B cell (primary cell): ENCODE measurements around the gene SLC18A2. TPM values are rescaled to one million over a fixed set of nuclear protein-coding genes. Genes with fewer than 3 reads are reported as not detected.

ENCODE experiments used
- ATAC-seq: fragments of 200-7000 bp; cut with Tn5 transposase; one replicate; pipeline ENCODE4 v1.10.0; 2021; ENCODE audit warnings: low read depth, mild to moderate bottlenecking, moderate number of reproducible peaks, moderate library complexity
- CTCF ChIA-PET: fragments of 350-600 bp; sonication (Branson Sonifier 250); formaldehyde crosslinking; loops from one replicate; lab custom pipeline; 2021; ENCODE audit warnings: antibody characterized with exemption, inconsistent platforms; lab: Charles Lee
- POLR2A ChIA-PET: fragments of 350-600 bp; sonication (Branson Sonifier 250); formaldehyde crosslinking; loops from one replicate; lab custom pipeline; 2021; ENCODE audit warnings: antibody characterized with exemption; lab: Charles Lee
- DNase-seq: peaks from one replicate; pipeline ENCODE4 v3.0.0; 2013
- H2AFZ ChIP-seq: 2 replicates; pipeline ENCODE4 v1.6.1; 2012; ENCODE audit warnings: mild to moderate bottlenecking, low read depth, low read length; ENCODE audit not compliant: insufficient read depth, poor library complexity, severe bottlenecking
- H3K27ac ChIP-seq, 2 donors: 1 replicate in 1 of 2; 2 replicates in 1 of 2; pipeline ENCODE4 v1.5.1; 2012 to 2013; ENCODE audit warnings: low read length in 2 of 2, mild to moderate bottlenecking in 2 of 2, moderate library complexity in 1 of 2
- H3K27me3 ChIP-seq, 4 experiments: fragments of 200-600 bp in 1 of 4; sonication (generic) in 1 of 4; replicated peaks in 1 of 4; 1 replicate in 2 of 4; 2 replicates in 2 of 4; pipeline versions ENCODE4 v1.6.1 to v1.7.0; 2013 to 2016; ENCODE audit warnings: low read length in 3 of 4, mild to moderate bottlenecking in 2 of 4, mixed read lengths in 1 of 4, moderate library complexity in 1 of 4; ENCODE audit not compliant: insufficient read depth in 4 of 4, control insufficient read depth in 3 of 4; ENCODE audit errors: control extremely low read depth in 1 of 4
- H3K36me3 ChIP-seq, 2 experiments: replicated peaks in 1 of 2; 1 replicate in 1 of 2; 2 replicates in 1 of 2; pipeline versions ENCODE4 v1.6.1 to v1.7.1; 2013; ENCODE audit warnings: low read length in 1 of 2; ENCODE audit not compliant: insufficient read depth in 2 of 2, control insufficient read depth in 1 of 2; ENCODE audit errors: control extremely low read depth in 1 of 2, extremely low read depth in 1 of 2
- H3K4me1 ChIP-seq, 2 donors: fragments of 200-600 bp in 1 of 2; sonication (generic) in 1 of 2; 1 replicate in 1 of 2; 2 replicates in 1 of 2; pipeline versions ENCODE4 v1.5.1 to v1.6.1; 2013 to 2017; ENCODE audit warnings: low read length in 2 of 2; ENCODE audit not compliant: control insufficient read depth in 2 of 2, insufficient read depth in 2 of 2
- H3K4me2 ChIP-seq: replicated peaks from 2 replicates; pipeline ENCODE3; 2012; ENCODE audit warnings: mild to moderate bottlenecking, low read depth, low read length; ENCODE audit not compliant: poor library complexity, severe bottlenecking
- H3K4me3 ChIP-seq, 5 experiments: fragments of 200-600 bp in 1 of 5; sonication (generic) in 1 of 5; 1 replicate in 3 of 5; 2 replicates in 2 of 5; pipeline versions ENCODE4 v1.5.1 to v1.7.0; 2011 to 2016; ENCODE audit warnings: low read length in 4 of 5, mild to moderate bottlenecking in 4 of 5, low read depth in 2 of 5, control low read depth in 1 of 5, moderate library complexity in 1 of 5; ENCODE audit not compliant: insufficient read depth in 1 of 5; ENCODE audit errors: control extremely low read depth in 1 of 5, extremely low read depth in 1 of 5
- H3K79me2 ChIP-seq: fragments of 200-600 bp; sonication (generic); one replicate; pipeline ENCODE4 v1.6.0; 2016; ENCODE audit warnings: low read length; ENCODE audit not compliant: control insufficient read depth, insufficient read depth
- H3K9ac ChIP-seq: fragments of 200-600 bp; sonication (generic); 2 replicates; pipeline ENCODE4 v1.6.1; 2017; ENCODE audit warnings: mild to moderate bottlenecking, low read length, moderate library complexity
- H3K9me3 ChIP-seq, 3 donors: one replicate each; pipeline versions ENCODE4 v1.6.1 to v1.7.1; 2013; ENCODE audit warnings: low read length in 2 of 3; ENCODE audit not compliant: control insufficient read depth in 2 of 3, insufficient read depth in 1 of 3; ENCODE audit errors: control extremely low read depth in 1 of 3
- H4K20me1 ChIP-seq: 2 replicates; pipeline ENCODE4 v1.6.0; 2012; ENCODE audit warnings: mild to moderate bottlenecking, low read length; ENCODE audit not compliant: insufficient read depth, control insufficient read depth, poor library complexity, severe bottlenecking
- H3K27ac Mint-ChIP-seq: one replicate; pipeline ENCODE4 v1.8.0; 2021; ENCODE audit warnings: mixed read lengths
- H3K27me3 Mint-ChIP-seq: one replicate; pipeline ENCODE4 v1.8.0; 2021; ENCODE audit warnings: mixed read lengths
- H3K4me1 Mint-ChIP-seq: one replicate; pipeline ENCODE4 v1.8.0; 2021; ENCODE audit warnings: mixed read lengths
- H3K4me3 Mint-ChIP-seq: one replicate; pipeline ENCODE4 v1.8.0; 2021; ENCODE audit warnings: mixed read lengths
- H3K9me3 Mint-ChIP-seq: one replicate; pipeline ENCODE4 v1.8.0; 2022; ENCODE audit warnings: mixed read lengths; ENCODE audit not compliant: insufficient read depth
- CTCF ChIP-seq: fragments of 200-600 bp; IDR thresholded peaks from one replicate; pipeline ENCODE4 v1.8.0; 2022; ENCODE audit warnings: antibody characterized with exemption, mild to moderate bottlenecking
- EZH2 ChIP-seq: IDR thresholded peaks from 2 replicates; pipeline ENCODE4 v1.6.1; 2012; ENCODE audit warnings: borderline replicate concordance, low read depth, mild to moderate bottlenecking, moderate library complexity, low read length; ENCODE audit not compliant: insufficient read depth, poor library complexity, severe bottlenecking
- WGBS: methylation state at CpG from one replicate; pipeline ENCODE4 v1.1.5; 2013; ENCODE audit warnings: missing lambda C conversion rate; ENCODE audit not compliant: insufficient coverage; 5-methylcytosine and 5-hydroxymethylcytosine counted together
- intact Hi-C: fragments of 100-400 bp; cut with micrococcal nuclease; formaldehyde crosslinking; loops from one replicate; pipeline ENCODE4 v1.10.0; 2022
- polyA plus RNA-seq: library from polyadenylated mRNA; depleted of rRNA; stranded (reverse); fragments of >200 nt; gene quantifications from 2 replicates; pipeline ENCODE4 v1.2.3, GENCODE V29; 2012
- total RNA-seq, 2 donors: library from RNA; stranded (reverse); fragments of 120-200 nt in 1 of 2; gene quantifications; 1 replicate in 1 of 2; 2 replicates in 1 of 2; pipeline versions ENCODE4 v1.2.3 to v1.2.4, GENCODE V29; 2013 to 2022

The SLC18A2 gene
- total and polyA plus RNA-seq, 2 donors (not counting 1 experiment from before 2014, with no cell fraction given): not detected

GRCh38 chr10:117249493-117250093 lies 8.7 kb downstream of the SLC18A2 start:
- Histone ChIP-seq H3K27me3 (peaks cover 0 to 21% (median 0%) of the 10 kb centered on the region in 4 experiments), H3K4me3 (no peak overlapping the region), H3K9me3 (no peaks in the 10 kb centered on the region), H3K27ac (no peak overlapping the region), H3K4me1 (no peaks in the 10 kb centered on the region), H3K36me3 (no peaks in the 10 kb centered on the region), H4K20me1 (no peaks in the 10 kb centered on the region), H2AFZ (no peak overlapping the region), H3K9ac (no peak overlapping the region), H3K4me2 (no peak overlapping the region), H3K79me2 (no peaks in the 10 kb centered on the region)
- intact Hi-C loops: no loop called here
- WGBS: 48% methylated on average over 3 of the region's 6 CpGs
- CTCF ChIA-PET: interaction anchor here (1.4 kb wide), 1 partner anchor 33 kb away, joined by 3 read pairs; no protein-coding TSS in a partner anchor
- Mint-ChIP-seq H3K4me1 (no peaks in the 10 kb centered on the region), H3K4me3 (no peak overlapping the region), H3K27me3 (peaks cover 34% of the 10 kb centered on the region), H3K27ac (no peak overlapping the region), H3K9me3 (no peaks in the 10 kb centered on the region)
- POLR2A ChIA-PET: no interaction called here
- no peak for TF ChIP-seq CTCF
- no peak for TF ChIP-seq EZH2
- no peak for DNase-seq
- no peak for ATAC-seq

- no peak overlapping the region for H3K4me3 Mint-ChIP-seq
- no peak for DNase-seq
- TF ChIP-seq EZH2: no peak
- TF ChIP-seq CTCF: no peak
- no peak for ATAC-seq
- intact Hi-C loops: no loop called here
- no peak overlapping the region for H3K4me2 ChIP-seq
- no peaks in the 10 kb centered on the region for H3K9me3 Mint-ChIP-seq
- H4K20me1 ChIP-seq: no peaks in the 10 kb centered on the region
- no peaks in the 10 kb centered on the region for H3K4me1 Mint-ChIP-seq
- no peak overlapping the region for H3K4me3 ChIP-seq
- no peaks in the 10 kb centered on the region for H3K79me2 ChIP-seq
- no peak overlapping the region for H3K27ac Mint-ChIP-seq
- no peak overlapping the region for H3K27ac ChIP-seq
- ChIA-PET POLR2A (no interaction called here), CTCF (interaction anchor here (1.5 kb wide), 1 partner anchor 34 kb away, joined by 4 read pairs; no protein-coding TSS in a partner anchor)
- H3K36me3 ChIP-seq: no peaks in the 10 kb centered on the region
- no peaks in the 10 kb centered on the region for H3K4me1 ChIP-seq
- 69% methylated on average over 4 of the region's 7 CpGs for WGBS
- H3K9ac ChIP-seq: no peak overlapping the region
- no peaks in the 10 kb centered on the region for H3K9me3 ChIP-seq
- H2AFZ ChIP-seq: no peak overlapping the region
- H3K27me3 ChIP-seq: peaks cover 0 to 15% (median 0%) of the 10 kb centered on the region in 4 experiments
- H3K27me3 Mint-ChIP-seq: peaks cover 26% of the 10 kb centered on the region
Observed at GRCh38 chr10:117250411-117250810, 9.5 kb downstream of the SLC18A2 start.
